AG04450 (cell line): ENCODE data around the gene TRMT112. TPM values are rescaled to one million over a fixed set of nuclear protein-coding genes. Genes with fewer than 3 reads are reported as not detected.
"Not testable (repeated sequence)": the region's sequence is repeated elsewhere in the genome, so short reads cannot be mapped to it uniquely, and the experiment has no call there.

ENCODE experiments used
- CTCF ChIA-PET: fragments of 300-600, 350-600 bp; formaldehyde crosslinking; extraction: SDS; loops from one replicate; lab custom pipeline; 2022; ENCODE audit warnings: antibody characterized with exemption, inconsistent platforms; lab: Charles Lee
- POLR2A ChIA-PET: fragments of 350-600 bp; formaldehyde crosslinking; extraction: SDS; loops from one replicate; lab custom pipeline; 2021; ENCODE audit warnings: antibody characterized with exemption, inconsistent platforms; lab: Yijun Ruan, JAX
- DNase-seq: peaks from one replicate; pipeline ENCODE4 v3.0.0-alpha.2; 2011; ENCODE audit warnings: low read depth, low spot score
- H3K27ac ChIP-seq: one replicate; pipeline ENCODE4 v1.5.1; 2012; ENCODE audit warnings: low read depth, low read length, control low read depth
- H3K27me3 ChIP-seq: one replicate; pipeline ENCODE4 v1.6.0; 2012; ENCODE audit warnings: low read length; ENCODE audit not compliant: control insufficient read depth, insufficient read depth
- H3K4me3 ChIP-seq: 2 replicates; pipeline ENCODE4 v1.5.1; 2011; ENCODE audit warnings: mild to moderate bottlenecking, low read depth, low read length, control low read depth
- H3K9me3 ChIP-seq: 2 replicates; pipeline ENCODE4 v1.5.1; 2012; ENCODE audit warnings: low read length; ENCODE audit not compliant: control insufficient read depth, insufficient read depth
- polyA plus RNA-seq: library from polyadenylated mRNA; depleted of rRNA; stranded (reverse); fragments of >200 nt; gene quantifications from 2 replicates; pipeline ENCODE4 v1.2.3, GENCODE V29; 2011
- TF ChIP-seq, protein P1 (sequence below): IDR thresholded peaks from 2 replicates; pipeline ENCODE4 v1.5.1; 2011; ENCODE audit warnings: low read depth, low read length, control low read depth, inconsistent platforms

The TRMT112 gene
- polyA plus RNA-seq, 1 experiment, result 194 TPM

DNA sequence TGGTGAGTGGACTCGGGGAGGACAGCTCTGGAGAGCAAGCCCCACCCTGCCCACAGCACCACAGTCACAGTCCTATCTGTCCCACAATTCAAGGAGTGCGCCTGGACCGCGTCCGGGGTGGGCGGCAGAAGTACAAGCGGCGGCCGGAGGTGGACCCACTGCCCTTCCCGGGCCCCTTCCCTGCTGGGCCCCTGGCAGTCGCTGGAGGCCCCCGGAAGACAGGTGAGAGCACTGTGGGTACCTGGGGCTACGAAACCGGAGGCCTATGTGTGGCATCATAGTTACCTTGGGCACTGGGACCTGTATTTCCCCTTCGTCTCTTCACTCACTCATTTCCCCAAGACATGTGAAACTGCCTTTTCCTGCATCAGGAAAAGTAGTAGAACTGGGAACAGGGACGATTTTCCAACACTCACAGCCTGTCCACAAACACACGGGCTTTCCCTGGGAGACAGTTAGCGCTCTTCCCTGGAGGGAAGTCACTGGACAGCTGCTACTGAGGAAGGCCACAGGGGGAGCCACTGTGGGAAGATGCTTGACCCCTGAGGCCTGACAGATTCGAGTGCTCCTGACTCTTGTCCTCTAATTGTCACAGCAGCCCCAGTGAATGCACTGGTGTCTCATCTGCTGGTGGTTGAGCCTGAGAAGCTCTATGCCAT, 3.1 kb downstream of the TRMT112 start:
- Histone ChIP-seq H3K27me3 (no peaks in the 10 kb centered on the region), H3K4me3 (no peak overlapping the region), H3K27ac (no peak overlapping the region), H3K9me3 (no peaks in the 10 kb centered on the region; the same call in 1 of the 2 replicates)
- POLR2A ChIA-PET, result no interaction called here
- TF ChIP-seq, protein P1, sequence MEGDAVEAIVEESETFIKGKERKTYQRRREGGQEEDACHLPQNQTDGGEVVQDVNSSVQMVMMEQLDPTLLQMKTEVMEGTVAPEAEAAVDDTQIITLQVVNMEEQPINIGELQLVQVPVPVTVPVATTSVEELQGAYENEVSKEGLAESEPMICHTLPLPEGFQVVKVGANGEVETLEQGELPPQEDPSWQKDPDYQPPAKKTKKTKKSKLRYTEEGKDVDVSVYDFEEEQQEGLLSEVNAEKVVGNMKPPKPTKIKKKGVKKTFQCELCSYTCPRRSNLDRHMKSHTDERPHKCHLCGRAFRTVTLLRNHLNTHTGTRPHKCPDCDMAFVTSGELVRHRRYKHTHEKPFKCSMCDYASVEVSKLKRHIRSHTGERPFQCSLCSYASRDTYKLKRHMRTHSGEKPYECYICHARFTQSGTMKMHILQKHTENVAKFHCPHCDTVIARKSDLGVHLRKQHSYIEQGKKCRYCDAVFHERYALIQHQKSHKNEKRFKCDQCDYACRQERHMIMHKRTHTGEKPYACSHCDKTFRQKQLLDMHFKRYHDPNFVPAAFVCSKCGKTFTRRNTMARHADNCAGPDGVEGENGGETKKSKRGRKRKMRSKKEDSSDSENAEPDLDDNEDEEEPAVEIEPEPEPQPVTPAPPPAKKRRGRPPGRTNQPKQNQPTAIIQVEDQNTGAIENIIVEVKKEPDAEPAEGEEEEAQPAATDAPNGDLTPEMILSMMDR, result peak; percentile 37; the same call in 1 of the 2 replicates
- CTCF ChIA-PET, result interaction anchor here (1.4 kb wide), 1 partner anchor 40 kb away, joined by 4 read pairs; no protein-coding TSS in a partner anchor
- DNase-seq, result no peak

DNA sequence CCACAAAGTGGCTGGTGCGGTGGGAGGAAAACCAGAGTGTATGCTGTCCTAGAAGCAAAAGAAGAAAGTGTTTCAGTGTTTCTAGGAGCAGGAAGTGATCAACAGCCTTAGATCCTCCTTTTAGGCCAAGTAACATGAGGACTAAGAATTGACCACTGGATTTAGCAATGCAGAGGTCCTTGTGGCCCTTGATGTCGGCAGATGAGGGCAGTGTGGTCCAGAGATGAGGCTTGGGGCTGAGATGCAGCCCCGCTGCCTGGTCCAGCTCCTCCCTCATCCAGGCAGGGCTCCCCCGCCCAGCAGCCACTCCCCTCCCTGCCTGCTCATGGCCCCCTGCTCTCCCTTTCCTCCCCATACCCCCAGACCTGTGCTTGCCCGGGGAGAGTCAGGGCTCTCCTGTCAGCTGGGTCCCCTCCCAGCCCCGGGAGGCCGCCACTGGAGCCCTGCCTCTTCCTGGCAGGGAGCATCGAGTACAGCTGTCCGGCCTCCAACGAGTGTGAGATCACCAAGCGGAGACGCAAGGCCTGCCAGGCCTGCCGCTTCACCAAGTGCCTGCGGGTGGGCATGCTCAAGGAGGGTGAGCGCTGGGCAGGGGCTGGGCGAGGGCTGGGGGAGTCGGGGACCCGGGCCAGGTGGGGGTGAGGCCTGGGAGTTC, 3.7 kb downstream of the TRMT112 start:
- H3K27me3 ChIP-seq, result no peaks in the 10 kb centered on the region
- no peak overlapping the region for H3K4me3 ChIP-seq
- H3K27ac ChIP-seq, result no peak overlapping the region
- TF ChIP-seq, protein P1, result no peak
- CTCF ChIA-PET, result interaction anchor here (1.4 kb wide), 1 partner anchor 41 kb away, joined by 4 read pairs; no protein-coding TSS in a partner anchor
- POLR2A ChIA-PET, result no interaction called here
- H3K9me3 ChIP-seq, result no peaks in the 10 kb centered on the region; the same call in 1 of the 2 replicates
- no peak for DNase-seq

DNA sequence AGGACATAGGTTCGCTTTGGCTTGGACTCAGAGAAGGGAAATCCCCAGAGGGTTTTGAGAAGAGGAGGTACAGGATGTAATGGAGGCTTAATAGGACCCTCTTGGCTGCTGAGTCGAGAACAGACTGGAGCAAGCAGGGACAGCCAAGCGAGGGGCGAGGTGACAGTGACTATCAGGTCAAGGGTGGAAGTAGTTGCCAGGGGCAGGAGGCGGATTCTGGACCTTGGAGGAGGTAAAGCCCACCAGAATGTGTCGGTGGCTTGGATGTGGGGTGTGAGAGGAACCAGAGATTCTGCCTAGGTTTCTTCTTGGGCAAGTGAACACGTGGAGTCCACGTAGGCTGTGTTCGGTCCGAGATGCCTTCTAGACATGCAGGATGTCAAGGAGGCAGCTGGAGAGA, 4.4 kb downstream of the TRMT112 start:
- POLR2A ChIA-PET, result no interaction called here

DNA sequence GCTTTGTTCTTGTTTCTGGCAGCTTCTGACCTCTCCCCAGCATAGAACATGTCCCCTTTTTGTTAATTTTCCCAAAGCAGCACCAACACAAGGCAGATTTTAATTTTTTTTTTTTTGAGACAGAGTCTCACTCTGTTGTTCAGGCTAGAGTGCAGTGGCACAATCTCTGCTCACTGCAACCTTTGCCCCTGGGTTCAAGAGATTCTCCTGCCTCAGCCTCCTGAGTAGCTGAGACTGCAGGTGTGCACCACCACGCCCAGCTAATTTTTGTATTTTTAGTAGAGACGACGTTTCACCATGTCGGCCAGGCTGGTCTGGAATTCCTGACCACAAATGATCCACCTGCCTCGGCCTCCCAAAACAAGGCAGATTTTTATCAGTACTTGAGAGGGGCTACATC, 9.6 kb downstream of the TRMT112 start:
- H3K27me3 ChIP-seq, CTCF ChIA-PET, POLR2A ChIA-PET, H3K4me3 ChIP-seq, H3K27ac ChIP-seq, DNase-seq, H3K9me3 ChIP-seq: not testable (repeated sequence)

More for the DNA sequence above, 4.4 kb downstream of the TRMT112 start:
- no peak overlapping the region for H3K27ac ChIP-seq
- no peaks in the 10 kb centered on the region; the same call in 1 of the 2 replicates for H3K9me3 ChIP-seq
- no peaks in the 10 kb centered on the region for H3K27me3 ChIP-seq
- TF ChIP-seq, protein P1, result no peak
- CTCF ChIA-PET, result interaction anchor here (1.4 kb wide), 1 partner anchor 42 kb away, joined by 4 read pairs; no protein-coding TSS in a partner anchor
- DNase-seq, result no peak
- H3K4me3 ChIP-seq, result no peak overlapping the region

DNA sequence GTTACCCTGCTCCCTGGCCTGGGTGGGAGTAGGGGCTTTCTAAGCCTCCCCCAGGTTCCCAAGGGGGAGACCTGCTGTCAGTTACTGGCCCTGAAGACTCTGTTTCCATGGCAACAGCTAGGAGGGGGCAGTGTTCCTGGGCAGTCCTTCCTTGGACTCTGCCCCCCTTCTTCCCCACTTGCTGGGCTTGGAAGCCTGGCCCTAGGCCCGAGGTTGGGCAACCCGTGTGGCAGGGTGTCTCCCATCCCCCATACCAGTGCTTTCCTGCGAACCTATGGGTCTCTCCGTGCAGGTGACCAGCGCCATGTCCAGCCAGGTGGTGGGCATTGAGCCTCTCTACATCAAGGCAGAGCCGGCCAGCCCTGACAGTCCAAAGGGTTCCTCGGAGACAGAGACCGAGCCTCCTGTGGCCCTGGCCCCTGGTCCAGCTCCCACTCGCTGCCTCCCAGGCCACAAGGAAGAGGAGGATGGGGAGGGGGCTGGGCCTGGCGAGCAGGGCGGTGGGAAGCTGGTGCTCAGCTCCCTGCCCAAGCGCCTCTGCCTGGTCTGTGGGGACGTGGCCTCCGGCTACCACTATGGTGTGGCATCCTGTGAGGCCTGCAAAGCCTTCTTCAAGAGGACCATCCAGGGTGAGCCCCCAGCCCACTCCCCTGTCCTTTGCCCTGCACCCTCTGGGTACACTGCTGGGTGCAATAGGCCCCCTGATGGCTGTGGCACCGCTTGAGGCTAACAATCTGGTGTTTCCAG, 10.3 kb downstream of the TRMT112 start:
- POLR2A ChIA-PET, result interaction anchor here (0.5 kb wide), 1 partner anchor 32 kb away, joined by 7 read pairs; no protein-coding TSS in a partner anchor
- no peak for DNase-seq
- CTCF ChIA-PET, result interaction anchor here (0.6 kb wide), 1 partner anchor 48 kb away, joined by 6 read pairs; no protein-coding TSS in a partner anchor
- TF ChIP-seq, protein P1, result no peak
- Histone ChIP-seq H3K27ac (no peak overlapping the region), H3K27me3 (no peaks in the 10 kb centered on the region), H3K9me3 (no peaks in the 10 kb centered on the region; the same call in 1 of the 2 replicates), H3K4me3 (peak overlapping the region; percentile 76)
